Liver (tissue), 9 donors: Measurements from ENCODE around the gene SRGAP1. TPM values are rescaled to one million over a fixed set of nuclear protein-coding genes. Genes with fewer than 3 reads are reported as not detected.

Experiments
- DNase-seq: peaks from one replicate; pipeline ENCODE4 v3.0.0-alpha.2; 2017; ENCODE audit warnings: low spot score
- H3K27ac ChIP-seq, 2 donors: one replicate each; pipeline ENCODE4 v1.7.0; 2013; ENCODE audit warnings: inconsistent platforms in 2 of 2, low read length in 2 of 2, control low read depth in 1 of 2, low read depth in 1 of 2, mild to moderate bottlenecking in 1 of 2
- H3K27me3 ChIP-seq, 4 donors: one replicate each; pipeline versions ENCODE4 v1.6.1 to v1.7.0; 2013; ENCODE audit warnings: low read length in 3 of 4, inconsistent platforms in 1 of 4, mild to moderate bottlenecking in 1 of 4, moderate library complexity in 1 of 4; ENCODE audit not compliant: control insufficient read depth in 4 of 4, insufficient read depth in 4 of 4
- H3K36me3 ChIP-seq, 4 donors: one replicate each; pipeline versions ENCODE4 v1.6.1 to v1.7.0; 2013; ENCODE audit warnings: low read length in 3 of 4, mild to moderate bottlenecking in 3 of 4, low read depth in 1 of 4, moderate library complexity in 1 of 4; ENCODE audit not compliant: control insufficient read depth in 4 of 4, insufficient read depth in 3 of 4
- H3K4me1 ChIP-seq, 4 donors: one replicate each; pipeline versions ENCODE4 v1.6.1 to v1.7.0; 2013; ENCODE audit warnings: low read length in 3 of 4, mild to moderate bottlenecking in 3 of 4, moderate library complexity in 1 of 4; ENCODE audit not compliant: control insufficient read depth in 4 of 4, insufficient read depth in 4 of 4
- H3K4me3 ChIP-seq, 3 donors: one replicate each; pipeline versions ENCODE4 v1.6.1 to v1.7.0; 2013; ENCODE audit warnings: low read length in 3 of 3, control low read depth in 1 of 3, low read depth in 1 of 3, mild to moderate bottlenecking in 1 of 3
- H3K9ac ChIP-seq, 2 donors: one replicate each; pipeline ENCODE4 v1.7.0; 2013; ENCODE audit warnings: low read length in 2 of 2, mild to moderate bottlenecking in 2 of 2, moderate library complexity in 2 of 2, control low read depth in 1 of 2, low read depth in 1 of 2
- H3K9me3 ChIP-seq, 4 donors: one replicate each; pipeline versions ENCODE4 v1.6.1 to v1.7.0; 2013; ENCODE audit warnings: low read length in 3 of 4; ENCODE audit not compliant: control insufficient read depth in 4 of 4
- EGR1 ChIP-seq, 2 donors: IDR thresholded peaks; 2 replicates each; pipeline ENCODE4 v1.6.1; 2016 to 2018; ENCODE audit warnings: antibody characterized with exemption in 2 of 2, low read depth in 2 of 2
- FOXA1 ChIP-seq: IDR thresholded peaks from 2 replicates; pipeline ENCODE4 v1.6.1; 2016; ENCODE audit warnings: antibody characterized with exemption
- GABPA ChIP-seq, 2 donors: IDR thresholded peaks in 1 of 2; conservative IDR thresholded peaks in 1 of 2; 2 replicates each; pipeline ENCODE4 v1.6.1; 2016; ENCODE audit warnings: antibody characterized with exemption in 2 of 2, mild to moderate bottlenecking in 1 of 2, moderate library complexity in 1 of 2
- NR2F2 ChIP-seq: IDR thresholded peaks from 2 replicates; pipeline ENCODE4 v1.6.1; 2016; ENCODE audit warnings: antibody characterized with exemption
- RAD21 ChIP-seq, 2 donors: IDR thresholded peaks; 2 replicates each; pipeline ENCODE4 v1.6.1; 2016; ENCODE audit warnings: antibody characterized with exemption in 2 of 2, mild to moderate bottlenecking in 2 of 2
- RXRA ChIP-seq, 2 donors: IDR thresholded peaks; 2 replicates each; pipeline ENCODE4 v1.6.1; 2017 to 2018; ENCODE audit warnings: antibody characterized with exemption in 2 of 2, mild to moderate bottlenecking in 1 of 2
- WGBS: extraction: QIAGEN DNeasy Blood & Tissue Kit; methylation state at CpG from one replicate; pipeline ENCODE4 v1.1.7; 2013; 5-methylcytosine and 5-hydroxymethylcytosine counted together
- polyA plus RNA-seq, 2 donors: library from polyadenylated mRNA; stranded (reverse) in 1 of 2; unstranded in 1 of 2; fragments of 200-250 nt in 1 of 2; fragments of >200 nt in 1 of 2; fragmentation: Nextera tagmentation in 1 of 2; extraction: Ambion mirVana in 1 of 2; gene quantifications; one replicate each; pipeline versions ENCODE4 v1.2.1 to v1.2.3, GENCODE V29; 2013 to 2015
- total RNA-seq, 2 donors: library from RNA; depleted of rRNA; stranded (reverse); fragments of >200 nt; gene quantifications; one replicate each; pipeline ENCODE4 v1.2.3, GENCODE V29; 2014
- TF ChIP-seq, protein P1 (sequence below): IDR thresholded peaks from 2 replicates; pipeline ENCODE4 v1.6.1; 2016; ENCODE audit warnings: antibody characterized with exemption
- TF ChIP-seq, protein P2 (sequence below): IDR thresholded peaks from 2 replicates; pipeline ENCODE4 v1.6.1; 2016; ENCODE audit warnings: antibody characterized with exemption
- TF ChIP-seq, protein P3 (sequence below): IDR thresholded peaks from 2 replicates; pipeline ENCODE4 v1.6.1; 2016; ENCODE audit warnings: antibody characterized with exemption
- TF ChIP-seq, protein P4 (sequence below): fragments of 150-350 bp; IDR thresholded peaks from 2 replicates; pipeline ENCODE4 v1.5.1; 2017; ENCODE audit warnings: improper control_type of control experiment, low read depth, low read length; ENCODE audit not compliant: missing input control
- donor health status: healthy.
- donor health status: healthy.
- donor health status: healthy.
- donor health status: healthy.
- donor health status: healthy.

Gene SRGAP1
- total and polyA plus RNA-seq, 4 donors: 0.28 to 1.3 (median 0.85) TPM

DNA sequence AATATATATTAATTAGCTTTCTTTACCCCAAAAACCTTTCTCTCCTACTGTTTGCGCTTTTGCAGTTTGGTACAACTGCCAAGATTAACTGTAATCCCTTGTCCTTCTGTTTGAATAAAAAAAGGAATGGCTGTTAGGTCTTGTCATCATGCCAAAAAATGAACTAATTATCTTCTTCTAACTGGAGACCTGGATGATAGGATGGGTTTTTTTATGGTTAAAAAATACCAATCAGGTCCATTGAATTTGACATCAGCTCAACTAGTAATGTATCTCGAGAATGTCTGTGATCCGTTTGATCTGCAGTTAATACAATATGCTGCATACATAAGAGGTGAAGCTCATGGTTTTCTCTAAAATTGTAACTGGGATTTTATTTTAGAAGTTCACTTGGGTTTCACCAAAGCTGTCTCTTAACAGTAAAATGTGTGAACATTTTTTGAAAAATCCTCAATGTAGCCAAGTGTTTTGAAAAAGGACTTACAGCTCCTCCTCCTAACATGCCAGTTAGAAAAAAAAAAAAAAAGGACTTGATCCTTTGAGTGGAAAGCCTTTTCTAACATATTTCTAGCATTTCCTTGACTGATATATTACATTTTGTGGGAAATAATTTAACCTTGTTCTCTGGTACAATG lies 96.8 kb downstream of the SRGAP1 start:
- WGBS: 93% methylated on average over 3 of the region's 3 CpGs
- no peak for DNase-seq
- H3K4me1 ChIP-seq: peaks cover 0 to 2% (median 0%) of the 10 kb centered on the region in 4 donors
- H3K4me3 ChIP-seq: no peak overlapping the region
- H3K27me3 ChIP-seq: no peaks in the 10 kb centered on the region
- TF ChIP-seq, protein P1, sequence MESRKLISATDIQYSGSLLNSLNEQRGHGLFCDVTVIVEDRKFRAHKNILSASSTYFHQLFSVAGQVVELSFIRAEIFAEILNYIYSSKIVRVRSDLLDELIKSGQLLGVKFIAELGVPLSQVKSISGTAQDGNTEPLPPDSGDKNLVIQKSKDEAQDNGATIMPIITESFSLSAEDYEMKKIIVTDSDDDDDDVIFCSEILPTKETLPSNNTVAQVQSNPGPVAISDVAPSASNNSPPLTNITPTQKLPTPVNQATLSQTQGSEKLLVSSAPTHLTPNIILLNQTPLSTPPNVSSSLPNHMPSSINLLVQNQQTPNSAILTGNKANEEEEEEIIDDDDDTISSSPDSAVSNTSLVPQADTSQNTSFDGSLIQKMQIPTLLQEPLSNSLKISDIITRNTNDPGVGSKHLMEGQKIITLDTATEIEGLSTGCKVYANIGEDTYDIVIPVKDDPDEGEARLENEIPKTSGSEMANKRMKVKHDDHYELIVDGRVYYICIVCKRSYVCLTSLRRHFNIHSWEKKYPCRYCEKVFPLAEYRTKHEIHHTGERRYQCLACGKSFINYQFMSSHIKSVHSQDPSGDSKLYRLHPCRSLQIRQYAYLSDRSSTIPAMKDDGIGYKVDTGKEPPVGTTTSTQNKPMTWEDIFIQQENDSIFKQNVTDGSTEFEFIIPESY: no peak
- TF ChIP-seq, protein P2, sequence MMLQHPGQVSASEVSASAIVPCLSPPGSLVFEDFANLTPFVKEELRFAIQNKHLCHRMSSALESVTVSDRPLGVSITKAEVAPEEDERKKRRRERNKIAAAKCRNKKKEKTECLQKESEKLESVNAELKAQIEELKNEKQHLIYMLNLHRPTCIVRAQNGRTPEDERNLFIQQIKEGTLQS: no peak
- no peaks in the 10 kb centered on the region for H3K9me3 ChIP-seq
- H3K36me3 ChIP-seq: no peaks in the 10 kb centered on the region
- no peak overlapping the region for H3K9ac ChIP-seq
- H3K27ac ChIP-seq: no peak overlapping the region

DNA sequence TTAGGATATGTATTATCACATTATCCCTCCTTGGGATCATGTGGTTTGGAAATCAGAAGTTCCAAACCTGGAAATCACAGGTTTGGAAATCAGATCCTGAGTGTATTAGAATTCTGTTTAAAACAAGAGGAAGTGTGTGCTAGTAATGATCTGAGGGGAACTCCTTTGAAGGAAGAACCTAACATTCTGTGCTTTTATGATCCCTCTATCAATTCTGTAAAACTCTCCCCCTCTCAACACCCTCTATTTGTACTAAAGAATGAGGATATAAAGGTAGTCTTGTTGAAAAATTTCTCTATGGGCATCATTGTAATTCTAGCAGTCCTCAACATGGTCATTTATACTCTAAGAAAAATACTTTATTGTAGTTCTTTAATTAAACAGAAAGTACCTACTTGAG lies 97.4 kb downstream of the SRGAP1 start:
- no peaks in the 10 kb centered on the region for H3K9me3 ChIP-seq
- TF ChIP-seq, protein P3, sequence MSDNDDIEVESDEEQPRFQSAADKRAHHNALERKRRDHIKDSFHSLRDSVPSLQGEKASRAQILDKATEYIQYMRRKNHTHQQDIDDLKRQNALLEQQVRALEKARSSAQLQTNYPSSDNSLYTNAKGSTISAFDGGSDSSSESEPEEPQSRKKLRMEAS: no peak
- TF ChIP-seq RXRA (IDR thresholded peaks at IDR 0.05) (no peak), NR2F2 (no peak)
- no peak overlapping the region for H3K9ac ChIP-seq
- H3K4me1 ChIP-seq: peaks cover 0 to 2% (median 0%) of the 10 kb centered on the region in 4 donors
- no peak for DNase-seq
- H3K27me3 ChIP-seq: no peaks in the 10 kb centered on the region
- H3K36me3 ChIP-seq: no peaks in the 10 kb centered on the region
- no peak overlapping the region for H3K27ac ChIP-seq
- no peak overlapping the region for H3K4me3 ChIP-seq

DNA sequence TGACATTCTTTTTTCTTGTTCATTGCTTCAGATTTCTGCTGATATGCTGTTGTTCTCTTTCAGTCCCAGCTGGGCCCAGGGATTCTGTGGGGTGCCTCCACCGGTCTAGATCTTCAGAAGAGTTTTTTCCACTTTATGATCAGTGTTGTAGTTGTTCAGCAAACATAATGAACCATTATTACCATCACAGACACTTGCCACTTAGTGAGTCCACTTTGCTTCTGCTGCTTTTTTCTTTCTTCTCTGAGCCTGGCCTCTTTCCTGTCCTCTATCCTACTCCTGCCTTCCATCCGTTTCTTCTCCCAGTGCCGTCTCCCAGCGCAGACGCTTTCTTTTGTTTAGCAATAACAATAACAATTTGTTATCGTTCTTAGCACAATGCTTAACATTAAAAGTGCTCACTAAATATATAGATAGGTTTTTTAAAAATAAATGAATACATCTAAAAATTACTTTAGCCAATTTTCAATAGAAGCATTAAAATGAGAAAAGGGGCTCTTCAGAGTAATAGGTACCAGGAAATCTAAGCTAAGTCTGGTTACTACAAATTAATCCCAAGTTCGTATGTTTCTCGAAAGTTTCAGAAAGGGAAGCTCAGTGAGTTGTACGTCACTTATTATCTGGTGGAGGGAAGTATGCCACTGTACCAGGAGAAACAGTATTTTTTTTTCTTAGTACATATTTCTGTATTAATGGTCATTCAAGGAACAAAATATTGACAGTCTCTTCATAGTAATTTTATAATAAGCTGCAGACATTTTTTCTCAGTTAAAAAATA lies 98.2 kb downstream of the SRGAP1 start:
- WGBS: 83% methylated on average over 9 of the region's 9 CpGs
- DNase-seq: no peak
- no peak overlapping the region for H3K27ac ChIP-seq

More for the DNA sequence above, 98.2 kb downstream of the SRGAP1 start:
- Histone ChIP-seq H3K9ac (no peak overlapping the region), H3K4me3 (no peak overlapping the region), H3K4me1 (peaks cover 0 to 2% (median 0%) of the 10 kb centered on the region in 4 donors), H3K36me3 (no peaks in the 10 kb centered on the region), H3K27me3 (no peaks in the 10 kb centered on the region), H3K9me3 (no peaks in the 10 kb centered on the region)
- TF ChIP-seq, protein P4, sequence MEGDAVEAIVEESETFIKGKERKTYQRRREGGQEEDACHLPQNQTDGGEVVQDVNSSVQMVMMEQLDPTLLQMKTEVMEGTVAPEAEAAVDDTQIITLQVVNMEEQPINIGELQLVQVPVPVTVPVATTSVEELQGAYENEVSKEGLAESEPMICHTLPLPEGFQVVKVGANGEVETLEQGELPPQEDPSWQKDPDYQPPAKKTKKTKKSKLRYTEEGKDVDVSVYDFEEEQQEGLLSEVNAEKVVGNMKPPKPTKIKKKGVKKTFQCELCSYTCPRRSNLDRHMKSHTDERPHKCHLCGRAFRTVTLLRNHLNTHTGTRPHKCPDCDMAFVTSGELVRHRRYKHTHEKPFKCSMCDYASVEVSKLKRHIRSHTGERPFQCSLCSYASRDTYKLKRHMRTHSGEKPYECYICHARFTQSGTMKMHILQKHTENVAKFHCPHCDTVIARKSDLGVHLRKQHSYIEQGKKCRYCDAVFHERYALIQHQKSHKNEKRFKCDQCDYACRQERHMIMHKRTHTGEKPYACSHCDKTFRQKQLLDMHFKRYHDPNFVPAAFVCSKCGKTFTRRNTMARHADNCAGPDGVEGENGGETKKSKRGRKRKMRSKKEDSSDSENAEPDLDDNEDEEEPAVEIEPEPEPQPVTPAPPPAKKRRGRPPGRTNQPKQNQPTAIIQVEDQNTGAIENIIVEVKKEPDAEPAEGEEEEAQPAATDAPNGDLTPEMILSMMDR: no peak
- TF ChIP-seq RAD21 (IDR thresholded peaks at IDR 0.05) (no peak), FOXA1 (no peak), GABPA (IDR thresholded peaks at IDR 0.05 in 1 of 2, conservative IDR thresholded peaks at IDR 0.05 in 1 of 2) (no peak), EGR1 (IDR thresholded peaks at IDR 0.05; ENCODE audit: low read depth in 2 of 2) (no peak), NR2F2 (no peak), RXRA (IDR thresholded peaks at IDR 0.05) (no peak)
- TF ChIP-seq, protein P2: no peak
